ENCODE data around the gene SSBP4. TPM values are rescaled to one million over a fixed set of nuclear protein-coding genes. Genes with fewer than 3 reads are reported as not detected.
"Not testable (repeated sequence)": the region's sequence is repeated elsewhere in the genome, so short reads cannot be mapped to it uniquely, and the experiment has no call there.

The SSBP4 gene
- total RNA-seq, 1 experiment from 2014 or later, result 25.7 TPM

GRCh38 chr19:18390065-18390907, 28.9 kb upstream of the SSBP4 start:
- DNase-seq (ENCODE audit: low read depth, low spot score), result no peak
- in situ Hi-C loops (cut with HindIII; ENCODE audit: low pct_unique_long_range_greater_than_20kb, low sequenced_read_pairs), result no loop called here

GRCh38 chr19:18391509-18392075, 27.6 kb upstream of the SSBP4 start:
- in situ Hi-C loops (cut with HindIII; ENCODE audit: low pct_unique_long_range_greater_than_20kb, low sequenced_read_pairs), result no loop called here
- DNase-seq (ENCODE audit: low read depth, low spot score), result no peak

- in situ Hi-C loops (cut with HindIII; ENCODE audit: low pct_unique_long_range_greater_than_20kb, low sequenced_read_pairs), result no loop called here
- no peak for DNase-seq (ENCODE audit: low read depth, low spot score)
Measured at GRCh38 chr19:18392417-18392816, 26.8 kb upstream of the SSBP4 start.

GRCh38 chr19:18392926-18393325, 26.3 kb upstream of the SSBP4 start:
- in situ Hi-C loops (cut with HindIII; ENCODE audit: low pct_unique_long_range_greater_than_20kb, low sequenced_read_pairs), result no loop called here
- DNase-seq (ENCODE audit: low read depth, low spot score), result no peak

DNA sequence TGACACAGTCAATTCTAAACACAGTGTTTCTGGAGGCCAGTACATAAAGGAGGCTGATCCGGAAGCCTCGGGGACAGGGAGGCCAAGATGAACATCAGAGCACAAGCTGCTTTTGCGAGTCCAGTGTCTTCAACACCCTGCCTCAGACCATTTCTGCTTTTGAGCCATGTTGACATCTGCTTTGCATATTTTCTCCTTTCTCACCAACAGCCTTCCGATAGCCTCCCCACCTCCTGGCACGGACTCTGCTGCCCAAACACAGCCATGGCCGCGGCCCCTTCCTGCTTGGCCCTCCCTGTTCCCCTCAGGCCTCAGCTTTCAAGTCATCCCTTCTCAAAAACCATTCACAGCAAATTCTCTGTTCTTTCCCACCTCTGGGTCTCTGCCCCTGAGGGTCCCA, 25.4 kb upstream of the SSBP4 start:
- no peak for DNase-seq (ENCODE audit: low read depth, low spot score)
- in situ Hi-C loops (cut with HindIII; ENCODE audit: low pct_unique_long_range_greater_than_20kb, low sequenced_read_pairs), result no loop called here

- in situ Hi-C loops (cut with HindIII; ENCODE audit: low pct_unique_long_range_greater_than_20kb, low sequenced_read_pairs), result no loop called here
Measured at GRCh38 chr19:18396471-18397241, 22.5 kb upstream of the SSBP4 start.

DNA sequence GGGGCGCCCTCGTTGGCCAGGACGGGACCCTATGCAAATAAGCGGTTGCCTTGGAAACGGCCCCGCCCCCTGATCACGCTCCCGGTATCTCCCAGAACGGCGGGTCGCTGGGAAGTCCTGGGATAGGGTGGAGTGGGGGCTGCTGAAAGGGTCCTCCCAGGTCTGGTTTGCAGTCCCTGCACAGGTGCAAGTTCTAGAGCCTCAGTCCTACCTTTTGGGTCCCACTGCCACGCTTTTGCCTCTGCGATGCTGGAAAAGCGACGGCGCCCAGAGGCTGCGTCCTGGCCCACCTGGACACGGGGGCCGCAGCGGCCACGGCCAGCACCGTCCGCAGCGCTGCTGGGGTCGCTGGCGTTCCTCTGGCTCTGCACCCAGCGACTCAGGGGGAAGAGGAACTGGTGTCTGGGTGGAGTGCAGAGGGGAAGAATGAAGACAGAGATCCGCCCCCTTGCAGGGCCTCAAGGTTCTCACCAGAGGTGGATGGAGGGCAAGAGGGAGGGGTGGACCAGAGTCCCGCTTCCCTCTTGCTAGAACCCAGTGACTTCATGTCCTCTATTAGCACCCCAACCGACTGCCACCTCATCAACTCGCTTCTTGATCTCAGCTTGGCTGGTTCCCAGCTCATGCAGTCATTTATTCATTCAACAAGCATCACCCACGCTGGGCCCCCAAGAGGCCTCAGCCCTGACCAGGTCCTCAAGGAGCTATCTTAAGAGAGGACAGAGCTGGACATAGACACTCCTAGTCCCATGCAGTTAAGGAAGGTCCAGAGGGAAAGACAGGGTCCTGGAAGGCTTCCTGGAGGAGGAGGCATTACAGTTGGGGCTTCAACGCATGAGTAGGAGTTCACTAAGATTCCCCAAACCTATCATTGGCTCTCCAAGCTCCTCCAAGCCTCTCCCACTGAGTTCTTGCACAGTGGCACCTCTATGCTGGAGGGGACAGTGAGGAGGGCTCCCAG, 21.7 kb upstream of the SSBP4 start, which contains the start of gene LRRC25:
Gene LRRC25, minus strand, starts transcription at position 381 of the 961 bp plus-strand sequence. CDS start 659 bp downstream, outside the sequence.
- in situ Hi-C loops (cut with HindIII; ENCODE audit: low pct_unique_long_range_greater_than_20kb, low sequenced_read_pairs), result no loop called here
- DNase-seq (ENCODE audit: low read depth, low spot score), result no peak

More at GRCh38 chr19:18396471-18397241, 22.5 kb upstream of the SSBP4 start:
- DNase-seq (ENCODE audit: low read depth, low spot score), result no peak

- in situ Hi-C loops (cut with HindIII; ENCODE audit: low pct_unique_long_range_greater_than_20kb, low sequenced_read_pairs), result no loop called here
- DNase-seq (ENCODE audit: low read depth, low spot score), result no peak
Measured at GRCh38 chr19:18399008-18399407, 20.2 kb upstream of the SSBP4 start.

DNA sequence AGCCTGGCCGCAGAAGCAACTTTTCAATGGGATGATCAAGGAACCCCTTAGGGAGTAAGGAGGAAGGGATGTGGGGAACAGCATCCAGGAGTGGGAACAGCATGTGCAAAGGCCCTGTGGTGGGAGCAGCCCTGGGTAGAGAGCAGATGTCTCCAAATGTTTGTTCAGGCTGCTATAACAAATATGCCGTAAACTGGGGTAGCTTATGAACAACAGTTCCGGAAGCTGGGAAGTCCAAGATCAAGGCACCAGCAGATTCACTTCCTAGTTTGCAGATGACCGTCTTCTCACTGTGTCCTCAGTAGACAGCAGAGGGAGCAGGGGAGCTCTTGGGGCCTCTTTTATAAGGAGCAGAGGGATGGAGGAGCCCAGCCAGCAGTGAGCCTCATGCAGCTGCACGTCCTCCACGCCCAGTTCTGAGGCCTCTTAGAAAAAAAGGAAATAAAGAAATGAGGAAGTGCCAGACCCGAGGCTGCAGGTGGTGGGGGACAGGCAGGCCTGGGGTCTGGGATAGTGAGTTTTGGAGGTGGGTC, 17.6 kb upstream of the SSBP4 start:
- in situ Hi-C loops (cut with HindIII; ENCODE audit: low pct_unique_long_range_greater_than_20kb, low sequenced_read_pairs), result no loop called here
- DNase-seq (ENCODE audit: low read depth, low spot score), result peak; percentile 50

DNA sequence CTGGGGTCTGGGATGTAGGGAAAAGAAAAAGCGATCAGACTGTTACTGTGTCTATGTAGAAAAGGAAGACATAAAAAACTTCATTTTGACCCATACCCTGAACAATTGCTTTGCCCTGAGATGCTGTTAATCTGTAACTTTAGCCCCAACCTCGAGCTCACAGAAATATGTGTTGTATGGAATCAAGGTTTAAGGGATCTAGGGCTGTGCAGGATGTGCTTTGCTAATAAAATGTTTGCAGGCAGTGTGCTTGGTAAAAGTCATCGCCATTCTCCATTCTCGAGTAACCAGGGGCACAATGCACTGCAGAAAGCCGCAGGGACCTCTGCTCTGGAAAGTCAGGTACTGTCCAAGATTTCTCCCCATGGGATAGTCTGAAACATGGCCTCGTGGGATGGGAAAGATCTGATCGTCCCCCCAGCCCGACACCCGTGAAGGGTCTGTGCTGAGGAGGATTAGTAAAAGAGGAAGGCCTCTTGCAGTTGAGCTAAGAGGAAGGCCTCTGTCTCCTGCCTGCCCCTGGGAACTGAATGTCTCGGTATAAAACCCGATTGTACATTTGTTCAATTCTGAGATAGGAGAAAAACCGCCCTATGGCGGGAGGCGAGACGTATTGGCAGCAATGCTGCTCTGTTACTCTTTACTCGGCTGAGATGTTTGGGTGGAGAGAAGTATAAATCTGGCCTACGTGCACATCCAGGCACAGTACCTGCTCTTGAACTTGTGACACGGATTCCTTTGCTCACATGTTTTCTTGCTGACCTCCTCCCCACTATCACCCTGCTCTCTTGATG, 16.5 kb upstream of the SSBP4 start:
- DNase-seq (ENCODE audit: low read depth, low spot score); in situ Hi-C loops (cut with HindIII; ENCODE audit: low pct_unique_long_range_greater_than_20kb, low sequenced_read_pairs): not testable (repeated sequence)

DNA sequence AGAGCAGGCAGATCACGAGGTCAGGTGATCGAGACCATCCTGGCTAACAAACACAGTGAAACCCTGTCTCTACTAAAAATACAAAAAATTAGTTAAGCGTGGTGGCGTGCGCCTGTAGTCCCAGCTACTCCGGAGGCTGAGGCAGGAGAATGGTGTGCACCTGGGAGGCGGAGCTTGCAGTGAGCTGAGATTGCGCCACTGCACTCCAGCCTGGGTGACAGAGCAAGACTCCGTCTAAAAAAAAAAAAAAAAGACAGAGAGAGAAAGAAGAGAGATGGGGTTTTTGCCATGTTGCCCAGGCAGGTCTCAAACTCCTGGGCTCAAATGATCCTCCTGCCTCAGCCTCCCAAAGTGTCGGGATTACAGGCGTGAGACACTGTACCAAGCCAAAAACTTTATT, 13.4 kb upstream of the SSBP4 start:
- in situ Hi-C loops (cut with HindIII; ENCODE audit: low pct_unique_long_range_greater_than_20kb, low sequenced_read_pairs), result not testable (repeated sequence)

GRCh38 chr19:18406749-18407148, 12.4 kb upstream of the SSBP4 start:
- in situ Hi-C loops (cut with HindIII; ENCODE audit: low pct_unique_long_range_greater_than_20kb, low sequenced_read_pairs), result no loop called here
- no peak for DNase-seq (ENCODE audit: low read depth, low spot score)

More for the DNA sequence above, 13.4 kb upstream of the SSBP4 start:
- not testable (repeated sequence) for DNase-seq (ENCODE audit: low read depth, low spot score)

DNA sequence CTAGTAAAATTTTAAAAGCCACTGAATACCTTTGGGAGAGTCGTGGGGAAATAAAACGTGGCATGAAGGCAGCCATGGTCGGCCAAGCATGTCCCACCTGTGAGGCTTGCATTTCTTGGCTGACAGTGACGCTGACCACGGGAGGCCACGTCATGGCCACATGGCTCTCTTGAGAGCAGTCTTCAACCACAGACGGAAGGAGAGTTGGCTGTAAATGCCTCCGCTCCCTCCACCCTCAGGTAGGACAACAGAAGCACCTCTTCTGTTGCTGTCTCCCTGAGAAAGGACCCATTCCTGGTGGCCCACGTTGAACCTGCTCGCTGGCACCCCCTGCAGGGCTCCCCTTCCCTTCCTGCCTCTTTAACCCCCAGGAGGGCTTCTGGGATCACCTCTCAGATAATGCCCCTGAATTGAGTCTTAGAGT, 11.1 kb upstream of the SSBP4 start:
- DNase-seq (ENCODE audit: low read depth, low spot score), result peak; percentile 59
- in situ Hi-C loops (cut with HindIII; ENCODE audit: low pct_unique_long_range_greater_than_20kb, low sequenced_read_pairs), result no loop called here

- in situ Hi-C loops (cut with HindIII; ENCODE audit: low pct_unique_long_range_greater_than_20kb, low sequenced_read_pairs), result no loop called here
- no peak for DNase-seq (ENCODE audit: low read depth, low spot score)
Measured at GRCh38 chr19:18412610-18413239, 6.5 kb upstream of the SSBP4 start.

- in situ Hi-C loops (cut with HindIII; ENCODE audit: low pct_unique_long_range_greater_than_20kb, low sequenced_read_pairs), result no loop called here
Measured at GRCh38 chr19:18414504-18415177, 4.6 kb upstream of the SSBP4 start.

More at GRCh38 chr19:18414504-18415177, 4.6 kb upstream of the SSBP4 start:
- no peak for DNase-seq (ENCODE audit: low read depth, low spot score)
